Parathyroid adenoma (tissue), 2 donors: ENCODE data around the gene CHTF18.

ENCODE experiments used
- H2AFZ ChIP-seq: fragments of 300-600 bp; sonication (generic); one replicate; pipeline ENCODE4 v1.7.0; 2017; ENCODE audit warnings: antibody characterized with exemption, mild to moderate bottlenecking
- H3K27ac ChIP-seq: fragments of 300-600 bp; sonication (generic); one replicate; pipeline ENCODE4 v1.7.0; 2017
- H3K27me3 ChIP-seq: fragments of 300-600 bp; sonication (generic); one replicate; pipeline ENCODE4 v1.7.0; 2017; ENCODE audit warnings: low read length; ENCODE audit not compliant: control insufficient read depth, insufficient read depth
- H3K36me3 ChIP-seq: fragments of 300-600 bp; sonication (generic); one replicate; pipeline ENCODE4 v1.7.0; 2017; ENCODE audit warnings: low read length; ENCODE audit not compliant: control insufficient read depth, insufficient read depth
- H3K4me1 ChIP-seq: fragments of 300-600 bp; sonication (generic); one replicate; pipeline ENCODE4 v1.7.0; 2017; ENCODE audit warnings: control low read depth
- H3K4me2 ChIP-seq: fragments of 300-600 bp; sonication (generic); one replicate; pipeline ENCODE4 v1.7.0; 2017; ENCODE audit warnings: low read length
- H3K4me3 ChIP-seq: fragments of 300-600 bp; sonication (generic); one replicate; pipeline ENCODE4 v1.7.0; 2017; ENCODE audit warnings: low read depth, low read length
- H3K79me2 ChIP-seq: fragments of 300-600 bp; sonication (generic); one replicate; pipeline ENCODE4 v1.7.0; 2017; ENCODE audit warnings: control low read depth
- H3K9ac ChIP-seq: fragments of 300-600 bp; sonication (generic); one replicate; pipeline ENCODE4 v1.7.0; 2017; ENCODE audit warnings: mild to moderate bottlenecking
- H3K9me3 ChIP-seq: fragments of 300-600 bp; sonication (generic); one replicate; pipeline ENCODE4 v1.7.0; 2017; ENCODE audit warnings: low read length; ENCODE audit not compliant: control insufficient read depth
- TF ChIP-seq, protein P1 (sequence below): fragments of 300-600 bp; sonication (generic); IDR thresholded peaks from one replicate; pipeline ENCODE4 v1.7.0; 2017; ENCODE audit warnings: antibody characterized with exemption, mild to moderate bottlenecking
- donor health status: primary hyperparathyroidism.

The CHTF18 gene

DNA sequence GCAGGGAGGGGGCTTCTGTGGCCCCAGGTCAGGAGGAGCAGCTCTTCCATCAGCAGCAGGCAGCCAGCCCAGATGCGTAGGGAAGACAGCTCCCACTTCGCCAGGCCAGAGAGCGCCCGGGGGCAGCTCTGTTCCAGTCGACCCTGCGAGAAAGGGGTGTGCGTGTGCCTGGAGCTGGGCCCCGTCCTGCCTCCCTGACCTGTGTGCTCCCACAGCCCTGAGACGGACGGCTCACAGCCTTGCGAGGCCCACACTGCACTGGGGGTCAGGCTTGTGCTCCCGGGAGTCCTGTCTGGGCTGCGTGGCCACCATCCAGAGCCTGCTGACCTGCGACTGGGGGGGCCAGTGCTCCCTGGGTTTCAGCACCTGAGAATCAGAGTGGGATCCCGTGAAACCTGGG is 28.4 kb upstream of the CHTF18 start:
- Histone ChIP-seq H3K27ac (no peak overlapping the region), H2AFZ (no peak overlapping the region), H3K4me2 (no peak overlapping the region), H3K36me3 (no peaks in the 10 kb centered on the region), H3K27me3 (no peaks in the 10 kb centered on the region), H3K9me3 (no peaks in the 10 kb centered on the region), H3K79me2 (no peaks in the 10 kb centered on the region), H3K9ac (no peak overlapping the region), H3K4me3 (no peak overlapping the region), H3K4me1 (no peaks in the 10 kb centered on the region)
- TF ChIP-seq, protein P1, sequence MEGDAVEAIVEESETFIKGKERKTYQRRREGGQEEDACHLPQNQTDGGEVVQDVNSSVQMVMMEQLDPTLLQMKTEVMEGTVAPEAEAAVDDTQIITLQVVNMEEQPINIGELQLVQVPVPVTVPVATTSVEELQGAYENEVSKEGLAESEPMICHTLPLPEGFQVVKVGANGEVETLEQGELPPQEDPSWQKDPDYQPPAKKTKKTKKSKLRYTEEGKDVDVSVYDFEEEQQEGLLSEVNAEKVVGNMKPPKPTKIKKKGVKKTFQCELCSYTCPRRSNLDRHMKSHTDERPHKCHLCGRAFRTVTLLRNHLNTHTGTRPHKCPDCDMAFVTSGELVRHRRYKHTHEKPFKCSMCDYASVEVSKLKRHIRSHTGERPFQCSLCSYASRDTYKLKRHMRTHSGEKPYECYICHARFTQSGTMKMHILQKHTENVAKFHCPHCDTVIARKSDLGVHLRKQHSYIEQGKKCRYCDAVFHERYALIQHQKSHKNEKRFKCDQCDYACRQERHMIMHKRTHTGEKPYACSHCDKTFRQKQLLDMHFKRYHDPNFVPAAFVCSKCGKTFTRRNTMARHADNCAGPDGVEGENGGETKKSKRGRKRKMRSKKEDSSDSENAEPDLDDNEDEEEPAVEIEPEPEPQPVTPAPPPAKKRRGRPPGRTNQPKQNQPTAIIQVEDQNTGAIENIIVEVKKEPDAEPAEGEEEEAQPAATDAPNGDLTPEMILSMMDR = no peak

DNA sequence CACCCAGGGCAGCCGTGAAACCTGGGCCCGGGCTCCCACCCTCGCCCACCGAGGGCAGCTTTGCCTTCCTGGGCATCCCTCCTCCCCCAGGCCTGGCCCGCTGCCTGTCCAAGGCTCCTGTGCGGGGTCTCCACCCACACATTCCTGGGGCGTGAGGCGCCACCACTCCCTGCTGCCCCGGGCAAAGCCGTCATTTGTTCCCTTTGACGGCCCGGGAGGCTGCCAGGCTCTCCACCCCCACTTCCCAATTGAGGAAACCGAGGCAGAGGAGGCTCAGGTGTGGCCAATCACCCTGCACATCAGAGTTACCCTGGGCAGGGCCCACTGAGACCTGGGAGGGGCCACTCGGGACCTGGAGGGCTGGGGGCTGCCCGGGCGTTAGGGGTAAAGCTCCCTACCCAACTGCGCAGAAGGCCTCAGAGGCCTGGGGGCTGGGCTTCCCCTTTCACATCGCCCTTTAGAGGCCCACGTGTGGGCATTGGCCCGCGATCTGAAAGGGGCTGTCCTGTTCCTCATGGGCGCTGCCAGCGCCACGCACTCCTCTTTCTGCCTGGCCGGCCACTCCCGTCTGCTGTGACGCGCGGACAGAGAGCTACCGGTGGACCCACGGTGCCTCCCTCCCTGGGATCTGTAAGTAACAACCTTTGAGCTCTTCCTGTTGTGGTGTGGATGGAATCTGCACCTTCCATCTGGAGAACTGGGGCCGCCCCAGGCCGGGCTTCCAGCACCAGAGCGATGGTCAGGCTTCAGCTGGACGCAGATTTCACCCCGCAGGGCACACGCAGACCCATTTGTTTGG is 27.7 kb upstream of the CHTF18 start, which contains the start of gene MSLN:
Gene MSLN (plus strand): TSS at position 190 of the 799 bp plus-strand sequence. CDS start 1,947 bp downstream, outside the sequence.
- Histone ChIP-seq H2AFZ (no peak within 1 kb of the TSS), H3K4me1 (no peaks in the 10 kb centered on the region), H3K9me3 (no peaks in the 10 kb centered on the region), H3K27me3 (no peaks in the 10 kb centered on the region), H3K9ac (no peak within 1 kb of the TSS), H3K4me3 (no peak within 1 kb of the TSS), H3K27ac (no peak within 1 kb of the TSS), H3K36me3 (no peaks in the 10 kb centered on the region), H3K4me2 (no peak within 1 kb of the TSS), H3K79me2 (no peaks in the 10 kb centered on the region)
- TF ChIP-seq, protein P1 = no peak

GRCh38 chr16:761625-762513 is 26.6 kb upstream of the CHTF18 start:
- Histone ChIP-seq H3K4me1 (no peaks in the 10 kb centered on the region), H3K79me2 (no peaks in the 10 kb centered on the region), H3K9me3 (no peaks in the 10 kb centered on the region), H3K9ac (no peak overlapping the region), H3K36me3 (no peaks in the 10 kb centered on the region), H2AFZ (no peak overlapping the region), H3K27me3 (no peaks in the 10 kb centered on the region), H3K4me2 (no peak overlapping the region), H3K4me3 (no peak overlapping the region), H3K27ac (no peak overlapping the region)
- TF ChIP-seq, protein P1 = no peak

DNA sequence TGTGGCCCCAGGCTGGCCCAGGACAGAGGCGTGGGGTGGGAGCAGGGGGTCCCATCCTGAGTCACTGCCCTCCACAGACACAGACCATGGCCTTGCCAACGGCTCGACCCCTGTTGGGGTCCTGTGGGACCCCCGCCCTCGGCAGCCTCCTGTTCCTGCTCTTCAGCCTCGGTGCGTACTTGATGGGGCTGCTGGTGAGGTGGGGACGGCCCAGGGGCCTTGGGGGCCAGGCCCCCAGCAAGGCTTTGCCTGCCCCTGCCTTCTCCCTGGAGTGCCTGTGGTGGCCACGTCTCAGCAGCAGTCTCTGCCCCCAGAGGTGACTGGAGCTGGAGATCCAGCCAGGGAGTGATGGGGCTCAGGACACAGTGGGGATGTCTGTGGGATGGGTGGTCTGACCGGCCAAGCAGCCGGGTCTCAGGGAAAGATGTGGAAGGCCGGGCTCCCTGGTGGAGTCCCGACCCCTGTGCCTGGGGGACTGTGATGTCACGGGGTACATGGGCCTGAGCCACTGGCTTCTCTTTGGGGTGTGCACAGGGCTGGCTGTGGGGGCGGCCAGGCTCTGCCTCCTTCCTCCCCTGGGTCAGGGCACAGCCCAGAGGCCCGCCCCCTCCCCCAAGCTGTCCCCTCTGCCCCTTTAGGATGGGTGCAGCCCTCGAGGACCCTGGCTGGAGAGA is 25.7 kb upstream of the CHTF18 start:
- H3K27ac ChIP-seq = no peak overlapping the region
- no peak overlapping the region for H2AFZ ChIP-seq
- H3K4me1 ChIP-seq = no peaks in the 10 kb centered on the region
- no peaks in the 10 kb centered on the region for H3K79me2 ChIP-seq
- H3K4me2 ChIP-seq = no peak overlapping the region
- no peak overlapping the region for H3K4me3 ChIP-seq
- H3K27me3 ChIP-seq = no peaks in the 10 kb centered on the region
- no peak overlapping the region for H3K9ac ChIP-seq
- H3K9me3 ChIP-seq = no peaks in the 10 kb centered on the region
- TF ChIP-seq, protein P1 = no peak
- H3K36me3 ChIP-seq = no peaks in the 10 kb centered on the region
